Epithelial cell of esophagus (primary cell): Measurements from ENCODE around the gene DHX29.

Source experiments
- DNase-seq: peaks from one replicate; pipeline ENCODE4 v3.0.0; 2010; ENCODE audit warnings: low read depth
- H3K4me3 ChIP-seq: 2 replicates; pipeline ENCODE4 v1.5.1; 2011; ENCODE audit warnings: mild to moderate bottlenecking, low read length, control low read depth
- TF ChIP-seq, protein P1 (sequence below): IDR thresholded peaks from 2 replicates; pipeline ENCODE4 v1.5.1; 2011; ENCODE audit warnings: low read depth, mild to moderate bottlenecking, low read length, control low read depth, inconsistent platforms; ENCODE audit not compliant: insufficient read depth; ENCODE audit errors: missing control alignments

Gene DHX29

DNA sequence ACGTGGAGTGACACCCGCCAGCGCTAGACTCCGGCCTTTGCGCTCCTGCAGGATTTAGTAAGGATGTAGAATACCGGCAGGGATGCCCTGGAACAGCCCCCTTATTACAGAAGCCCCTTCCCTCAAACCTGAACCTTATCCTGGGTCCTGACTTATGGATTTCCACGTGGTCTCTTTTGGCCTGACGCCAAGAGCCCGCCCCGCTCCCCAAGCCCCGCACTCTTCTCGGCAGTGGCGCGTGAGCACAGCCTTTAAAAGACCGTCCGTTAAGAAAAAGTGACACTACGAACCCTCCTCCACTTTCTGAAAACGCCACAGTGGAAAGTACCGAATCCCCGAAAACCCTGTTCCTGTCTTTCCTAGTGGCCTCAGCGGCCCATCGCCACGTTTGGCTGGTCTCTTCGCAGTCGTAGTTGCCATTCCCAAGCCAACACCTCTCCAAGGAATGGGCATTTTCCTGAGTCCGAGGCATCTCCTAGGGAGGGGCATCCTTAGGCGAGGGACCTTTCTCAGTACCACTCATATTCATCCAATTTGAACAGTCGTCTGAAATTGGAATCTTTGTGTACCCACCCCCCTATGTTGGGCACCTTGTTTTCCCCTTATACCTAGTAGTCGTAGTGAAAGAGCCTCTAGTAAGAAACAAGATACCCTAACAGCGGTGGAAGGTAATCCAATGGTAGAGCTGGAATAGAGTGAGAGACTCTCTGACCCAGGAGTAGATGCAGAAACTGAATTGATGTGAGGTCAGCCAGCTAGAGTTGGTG is 79.6 kb downstream of the DHX29 start:
- DNase-seq: no peak
- peak overlapping the region; percentile 51 for H3K4me3 ChIP-seq
- TF ChIP-seq, protein P1, sequence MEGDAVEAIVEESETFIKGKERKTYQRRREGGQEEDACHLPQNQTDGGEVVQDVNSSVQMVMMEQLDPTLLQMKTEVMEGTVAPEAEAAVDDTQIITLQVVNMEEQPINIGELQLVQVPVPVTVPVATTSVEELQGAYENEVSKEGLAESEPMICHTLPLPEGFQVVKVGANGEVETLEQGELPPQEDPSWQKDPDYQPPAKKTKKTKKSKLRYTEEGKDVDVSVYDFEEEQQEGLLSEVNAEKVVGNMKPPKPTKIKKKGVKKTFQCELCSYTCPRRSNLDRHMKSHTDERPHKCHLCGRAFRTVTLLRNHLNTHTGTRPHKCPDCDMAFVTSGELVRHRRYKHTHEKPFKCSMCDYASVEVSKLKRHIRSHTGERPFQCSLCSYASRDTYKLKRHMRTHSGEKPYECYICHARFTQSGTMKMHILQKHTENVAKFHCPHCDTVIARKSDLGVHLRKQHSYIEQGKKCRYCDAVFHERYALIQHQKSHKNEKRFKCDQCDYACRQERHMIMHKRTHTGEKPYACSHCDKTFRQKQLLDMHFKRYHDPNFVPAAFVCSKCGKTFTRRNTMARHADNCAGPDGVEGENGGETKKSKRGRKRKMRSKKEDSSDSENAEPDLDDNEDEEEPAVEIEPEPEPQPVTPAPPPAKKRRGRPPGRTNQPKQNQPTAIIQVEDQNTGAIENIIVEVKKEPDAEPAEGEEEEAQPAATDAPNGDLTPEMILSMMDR: no peak

DNA sequence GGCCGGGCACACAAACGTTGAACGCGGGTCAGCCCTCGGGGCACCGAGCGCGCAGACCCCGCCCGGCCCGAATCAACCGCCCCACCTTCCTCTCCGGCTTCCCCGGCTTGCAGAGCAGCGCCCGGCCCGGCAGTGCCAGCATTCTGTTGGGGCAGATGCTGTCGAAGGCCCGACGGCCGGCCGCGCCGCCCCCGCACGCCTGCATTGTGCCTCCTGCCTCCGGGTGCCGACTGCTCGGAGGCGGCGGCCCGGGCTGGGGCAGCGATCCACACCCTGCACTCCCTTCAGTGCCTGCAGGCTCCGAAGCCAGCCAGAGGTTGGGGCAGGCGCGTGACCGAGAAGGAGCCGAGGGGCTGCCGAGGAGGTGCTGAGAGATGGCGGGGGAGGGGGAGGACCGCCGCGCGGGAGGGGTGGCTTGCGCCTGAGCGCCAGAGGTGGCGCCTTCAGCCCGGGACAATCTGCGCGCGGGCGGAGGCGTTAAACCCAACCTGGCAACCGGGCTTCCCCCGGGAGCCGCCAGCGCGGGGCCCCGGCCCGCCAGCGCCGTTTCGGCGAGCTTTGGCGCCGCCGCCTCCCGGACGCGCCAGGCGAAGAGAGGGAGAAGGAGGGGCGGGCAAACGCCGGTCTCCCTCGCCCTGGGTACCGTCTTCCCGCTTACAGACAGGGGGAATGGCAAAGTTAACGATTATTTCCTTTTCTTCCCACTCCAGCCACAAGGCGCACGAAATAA is 80.4 kb downstream of the DHX29 start, which contains the start of gene MCIDAS:
MCIDAS (minus strand) TSS at position 382 of the 730 bp plus-strand sequence; CDS start at position 205, 177 bp downstream.
- TF ChIP-seq, protein P1: peak; percentile 29
- DNase-seq: peak; percentile 76
- peak within 1 kb of the TSS; percentile 51 for H3K4me3 ChIP-seq

DNA sequence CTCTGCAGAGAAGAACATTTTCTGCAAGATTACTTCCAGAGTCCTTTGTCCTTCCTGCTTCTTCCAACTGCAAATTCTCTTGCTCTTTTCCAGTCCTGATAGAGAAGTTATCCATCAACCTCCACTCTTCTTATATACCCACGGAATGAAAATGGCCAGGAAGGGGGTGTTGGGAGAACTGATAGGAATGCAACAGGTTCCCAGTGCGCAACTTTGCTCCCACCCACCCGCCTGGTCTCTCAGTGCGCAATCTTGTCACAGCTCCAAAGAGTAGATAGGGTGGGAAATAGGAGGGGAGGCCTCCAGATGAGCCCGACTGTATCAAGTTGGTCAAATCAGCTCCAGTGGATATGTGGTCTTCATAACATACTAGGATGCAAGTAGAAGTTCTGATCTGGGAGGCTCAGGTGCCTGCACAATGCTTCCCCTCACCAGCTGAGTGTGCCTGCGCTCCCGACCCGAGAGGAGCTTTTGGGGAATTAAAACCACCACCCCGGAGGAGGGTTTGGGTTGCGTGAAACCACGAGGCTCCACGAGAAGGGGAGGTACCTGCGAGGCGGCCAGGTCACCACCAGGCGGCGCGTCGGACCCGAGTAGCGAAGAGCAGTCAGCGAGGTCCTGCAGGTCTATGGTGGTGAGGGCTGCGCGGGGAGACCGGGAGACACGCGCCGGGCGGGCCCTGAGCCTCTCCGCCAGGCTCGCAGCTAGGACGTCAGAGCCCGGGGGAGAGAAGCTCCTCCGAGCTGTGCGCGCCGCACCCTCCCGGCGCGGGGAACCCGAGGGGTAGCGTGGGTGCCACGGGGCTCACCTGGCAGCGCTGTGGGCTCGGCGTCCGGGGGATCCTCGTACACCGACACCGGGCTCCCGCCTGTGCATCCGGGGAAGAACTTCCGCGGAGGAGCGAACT is 81.2 kb downstream of the DHX29 start:
- peak overlapping the region; percentile 51 for H3K4me3 ChIP-seq
- DNase-seq: peak; percentile 69
- TF ChIP-seq, protein P1: peak; percentile 55

DNA sequence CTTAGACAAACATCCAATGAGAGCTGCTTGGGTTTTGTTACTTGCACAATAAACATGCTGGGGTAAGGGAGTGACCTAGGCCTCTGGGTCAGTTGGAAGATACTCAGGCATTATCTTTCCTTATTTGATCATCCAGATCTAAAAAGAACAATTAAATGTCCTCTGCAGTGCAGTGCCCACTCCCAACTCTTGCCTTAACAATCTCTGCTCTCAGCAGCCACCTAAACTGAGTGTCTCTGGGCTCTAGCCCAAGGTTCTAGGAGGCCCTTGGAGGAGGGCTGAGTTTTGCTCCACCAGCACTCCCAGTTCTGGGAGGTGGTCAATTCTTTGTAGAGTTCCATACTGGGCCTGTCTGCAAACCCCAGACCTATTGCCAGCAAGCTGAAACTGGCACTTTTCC is 82.1 kb downstream of the DHX29 start:
- DNase-seq: no peak
- H3K4me3 ChIP-seq: no peak overlapping the region
- TF ChIP-seq, protein P1: no peak

DNA sequence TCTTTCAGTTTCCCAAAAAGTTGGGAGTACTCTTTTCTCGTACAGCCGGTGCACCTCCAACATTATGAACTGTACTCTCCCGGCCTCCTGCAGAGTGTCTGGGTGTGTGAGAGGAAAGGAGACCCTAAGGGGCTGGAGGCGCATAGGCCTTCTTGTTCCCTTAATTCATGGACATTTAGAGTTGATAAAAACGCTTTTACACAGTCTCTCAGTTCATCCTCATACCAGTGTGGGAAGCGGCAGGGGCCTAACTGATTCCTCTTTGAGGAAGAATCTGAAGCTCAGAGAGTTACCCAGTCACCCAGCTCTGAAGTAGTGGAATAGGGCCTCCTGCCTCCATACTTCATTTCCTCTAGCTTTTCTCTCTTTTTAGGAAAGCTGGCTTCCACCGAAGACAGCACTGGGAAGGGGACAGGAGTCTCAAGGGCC is 83.7 kb downstream of the DHX29 start:
- no peak overlapping the region for H3K4me3 ChIP-seq
- TF ChIP-seq, protein P1: no peak
- no peak for DNase-seq

DNA sequence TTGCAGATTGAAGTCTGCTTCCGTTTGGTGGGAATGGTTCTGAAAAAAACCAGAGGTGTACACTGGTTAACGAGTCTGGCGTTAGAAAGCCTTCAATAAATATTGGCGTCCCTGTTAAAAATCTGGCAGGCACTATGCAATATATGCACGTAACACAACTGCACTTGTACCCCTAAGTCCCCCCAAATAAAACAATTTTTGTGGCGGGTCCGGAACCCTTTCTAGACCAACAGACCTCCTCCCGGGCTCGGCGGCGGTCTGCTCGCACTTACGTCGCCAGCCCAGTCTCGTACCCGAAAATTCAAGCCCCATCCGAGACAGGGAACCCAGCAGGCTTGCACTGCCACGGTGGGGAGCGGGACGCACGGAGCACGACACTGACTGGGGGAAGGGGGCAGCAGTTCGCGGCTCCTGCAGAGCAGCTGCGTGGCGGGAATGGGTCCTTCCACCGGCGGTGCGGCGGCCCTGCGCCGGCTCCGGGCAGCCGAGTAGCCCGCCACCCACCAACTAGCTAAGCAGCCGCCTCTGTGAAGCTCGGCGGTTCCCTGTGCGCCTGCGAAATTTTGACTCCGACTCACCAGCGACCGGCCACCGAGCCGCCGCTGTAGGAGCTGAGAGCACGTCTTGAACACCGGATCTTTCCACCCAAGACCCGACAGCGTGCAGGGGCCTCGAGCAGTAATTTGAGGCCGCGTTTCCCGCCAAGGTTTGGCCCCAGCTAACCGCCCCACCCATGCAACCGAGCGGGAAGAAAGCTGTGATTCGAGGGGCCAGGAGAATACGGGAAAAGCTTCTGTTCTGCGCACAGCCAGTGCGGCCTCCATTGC is 84.3 kb downstream of the DHX29 start:
- TF ChIP-seq, protein P1: no peak
- no peak overlapping the region for H3K4me3 ChIP-seq
- DNase-seq: no peak
